Stimulated activated CD8-positive, alpha-beta memory T cell treated with anti-CD3 and anti-CD28 coated beads, Interleukin-4, amount 100 ng/mL, for 1 hour (primary cell): ENCODE data around the gene HOXB13.
"Not testable (repeated sequence)": the region's sequence is repeated elsewhere in the genome, so short reads cannot be mapped to it uniquely, and the experiment has no call there.

ENCODE experiments used
- DNase-seq, 2 donors: peaks; one replicate each; pipeline ENCODE4 v3.0.0-alpha.2; 2020; ENCODE audit warnings: low read depth in 2 of 2, low spot score in 1 of 2

Gene HOXB13

DNA sequence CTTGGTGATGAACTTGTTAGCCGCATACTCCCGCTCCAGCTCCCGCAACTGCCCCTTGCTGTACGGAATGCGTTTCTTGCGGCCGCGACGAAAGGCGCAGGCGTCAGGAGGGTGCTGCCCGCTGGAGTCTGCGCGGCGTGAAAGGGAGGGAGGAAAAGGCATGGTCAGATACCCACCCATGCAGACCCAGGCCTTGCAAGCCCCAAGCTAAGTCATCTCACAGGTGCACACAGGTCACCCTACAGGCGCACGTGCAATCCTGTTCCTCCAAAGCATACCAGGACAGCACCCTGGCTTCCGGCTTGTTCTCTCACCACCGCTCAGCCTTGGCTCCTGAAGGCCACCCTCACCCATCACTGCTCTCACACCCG, 1.6 kb downstream of the HOXB13 start:
- no peak for DNase-seq

DNA sequence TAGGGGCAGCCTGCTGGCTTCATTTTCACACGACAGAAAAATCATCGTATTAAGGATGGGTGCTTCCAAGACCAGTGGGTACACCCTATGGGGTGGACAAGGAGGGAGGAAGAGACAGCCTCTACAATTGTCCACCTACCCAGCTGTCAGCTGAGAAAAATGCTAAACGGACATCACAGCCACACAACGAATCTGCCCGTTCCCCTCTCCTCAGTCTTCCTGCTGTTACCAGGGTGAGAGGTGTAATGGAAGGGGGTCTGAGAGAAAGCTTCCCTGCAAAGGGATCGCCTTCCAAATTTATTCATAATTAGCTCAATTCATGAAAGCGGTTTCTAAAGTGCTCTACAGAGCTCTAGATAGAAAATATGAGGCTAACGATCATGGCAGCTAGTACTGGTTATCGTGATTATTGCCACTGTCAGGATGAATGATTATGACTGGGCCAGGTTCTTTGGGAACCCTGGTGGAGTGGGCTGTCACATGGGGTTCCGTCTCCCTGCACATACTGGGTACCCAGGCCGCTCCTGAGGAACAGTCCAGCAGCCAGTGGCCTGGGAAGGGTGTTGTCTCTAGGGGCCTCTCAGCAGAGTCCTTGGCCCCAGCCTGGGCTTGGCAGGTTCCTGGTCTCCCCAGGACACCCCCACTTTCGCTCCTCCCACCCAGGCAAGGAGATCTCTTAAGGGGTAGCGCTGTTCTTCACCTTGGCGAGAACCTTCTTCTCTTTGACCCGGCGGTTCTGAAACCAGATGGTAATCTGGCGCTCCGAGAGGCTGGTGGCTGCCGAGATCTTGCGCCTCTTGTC, 2.2 kb downstream of the HOXB13 start:
- no peak for DNase-seq

DNA sequence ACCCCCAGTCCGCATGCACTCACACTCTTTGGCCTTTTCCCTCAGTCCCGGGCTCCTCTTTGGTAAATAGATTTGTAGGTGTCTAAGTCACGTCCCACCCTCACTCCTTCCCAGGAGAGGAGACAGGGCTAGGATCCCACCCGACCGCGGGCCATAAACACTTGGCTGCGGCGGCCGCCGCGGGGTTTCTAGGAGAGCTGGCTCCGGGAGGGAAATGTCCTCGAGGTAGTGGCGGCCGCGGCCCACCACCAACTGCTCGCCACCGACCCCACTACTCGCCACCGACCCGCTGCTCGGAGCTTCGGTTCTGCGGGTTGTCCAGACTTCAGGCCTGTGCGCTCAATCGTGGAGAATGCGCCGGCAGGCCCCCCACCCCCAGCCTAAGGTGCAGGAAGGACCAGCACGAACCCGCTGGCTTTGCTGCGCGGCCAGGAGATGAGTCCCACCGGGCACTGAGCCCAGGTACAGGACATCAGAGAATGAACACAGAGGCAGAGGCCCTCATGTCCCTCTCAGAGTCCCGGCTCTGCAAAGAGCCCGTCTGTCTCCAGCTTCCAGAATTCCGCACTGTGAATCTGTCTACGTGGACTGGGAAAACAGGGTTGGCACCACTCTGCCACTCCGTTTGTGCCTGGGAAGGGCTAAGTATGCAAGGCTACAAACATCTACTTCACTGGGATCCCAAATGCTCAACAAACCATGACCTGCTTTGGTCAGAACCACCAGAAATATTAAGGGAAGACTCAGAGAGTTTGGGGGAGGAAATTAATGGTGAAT, 3.1 kb downstream of the HOXB13 start:
- no peak for DNase-seq

DNA sequence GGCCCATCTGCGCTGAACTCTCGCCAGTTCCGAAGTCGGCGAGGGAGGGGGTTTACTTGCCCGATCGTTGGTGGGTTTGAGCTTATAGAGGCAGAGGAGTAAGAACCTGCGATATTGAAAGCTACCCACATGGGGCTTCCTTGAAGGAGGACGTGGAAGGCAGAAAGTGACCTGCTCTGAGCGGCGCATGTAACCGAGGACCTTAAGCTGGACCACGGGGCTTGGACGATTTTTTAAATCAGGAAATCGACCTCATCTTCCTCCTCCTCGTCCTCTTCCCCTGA, 3.6 kb downstream of the HOXB13 start:
- no peak for DNase-seq

DNA sequence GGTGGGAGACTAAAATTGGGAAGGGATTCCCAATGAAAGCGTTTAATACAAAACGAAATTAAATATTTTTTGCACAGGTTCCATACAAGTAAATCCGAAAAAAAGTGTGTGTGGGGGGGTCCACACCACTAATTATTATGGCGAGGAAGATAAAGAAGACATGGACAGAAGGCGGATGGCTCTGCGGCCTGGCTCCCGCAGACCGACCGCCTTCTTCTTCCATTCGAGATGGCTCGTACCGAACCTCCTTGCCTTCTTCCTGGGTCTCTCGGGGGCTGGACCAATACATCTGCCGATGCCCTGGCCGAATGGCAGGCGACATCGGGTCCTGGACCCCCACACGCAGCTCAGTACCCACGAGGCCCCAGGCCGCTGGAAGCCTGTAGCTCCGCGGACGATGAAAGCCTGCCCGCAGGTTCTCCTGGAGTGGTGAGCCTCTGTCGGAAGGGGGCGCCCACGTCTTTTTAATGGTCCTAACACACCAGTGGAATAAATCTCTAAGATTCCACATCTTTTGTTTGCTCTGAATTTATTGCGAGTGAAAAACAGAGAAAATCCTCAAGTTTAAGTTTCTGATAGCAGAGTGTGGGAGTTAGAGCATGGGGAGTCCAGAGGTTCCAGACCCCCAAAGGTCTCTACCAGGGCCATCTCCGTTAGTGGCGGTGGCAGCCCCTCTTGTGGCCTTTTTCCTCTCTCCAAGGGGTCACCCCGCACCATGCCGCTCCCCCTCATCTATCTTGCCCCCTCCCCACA, 4.1 kb downstream of the HOXB13 start:
- peak; percentile 43 to 63 for DNase-seq

DNA sequence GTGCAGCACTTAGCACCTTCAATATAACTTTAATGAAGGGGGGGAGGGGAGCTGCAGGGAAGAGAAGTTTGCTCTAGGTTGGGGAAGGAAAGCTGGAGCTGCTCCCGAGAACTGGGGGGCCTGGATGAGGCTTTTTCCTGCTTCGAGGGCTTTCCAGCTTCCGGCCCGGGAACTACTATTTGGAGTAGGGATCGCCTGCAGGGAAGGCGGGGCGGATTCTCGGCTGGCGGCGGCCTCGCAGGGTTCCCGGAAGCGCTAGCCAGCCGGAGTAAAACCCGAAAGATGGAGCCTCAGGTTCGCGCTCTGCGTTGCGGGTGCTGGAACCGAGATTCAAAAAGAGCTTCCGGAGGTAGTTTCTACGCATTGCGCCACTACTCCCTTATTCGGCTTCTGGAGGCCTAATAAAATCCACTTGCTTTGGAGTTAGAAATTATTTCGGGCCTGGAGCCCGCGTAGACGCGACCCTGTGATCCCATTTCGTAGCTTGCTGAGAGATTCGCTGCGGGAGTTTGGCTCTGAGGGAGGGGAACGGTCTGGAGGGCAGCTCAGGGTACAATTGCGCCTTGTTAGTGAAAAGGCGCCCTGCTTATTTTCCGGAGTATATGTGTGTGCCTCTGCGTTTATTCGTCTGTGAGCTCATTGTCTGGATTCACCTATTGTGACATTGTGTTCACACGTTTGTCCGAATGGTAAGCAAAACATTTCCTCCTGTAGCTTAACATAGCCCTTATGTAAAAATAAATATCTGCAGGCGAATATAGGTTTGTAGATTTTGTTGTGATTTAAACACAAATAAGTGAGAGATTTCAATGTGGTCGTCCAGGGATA, 4.9 kb downstream of the HOXB13 start:
- no peak for DNase-seq

DNA sequence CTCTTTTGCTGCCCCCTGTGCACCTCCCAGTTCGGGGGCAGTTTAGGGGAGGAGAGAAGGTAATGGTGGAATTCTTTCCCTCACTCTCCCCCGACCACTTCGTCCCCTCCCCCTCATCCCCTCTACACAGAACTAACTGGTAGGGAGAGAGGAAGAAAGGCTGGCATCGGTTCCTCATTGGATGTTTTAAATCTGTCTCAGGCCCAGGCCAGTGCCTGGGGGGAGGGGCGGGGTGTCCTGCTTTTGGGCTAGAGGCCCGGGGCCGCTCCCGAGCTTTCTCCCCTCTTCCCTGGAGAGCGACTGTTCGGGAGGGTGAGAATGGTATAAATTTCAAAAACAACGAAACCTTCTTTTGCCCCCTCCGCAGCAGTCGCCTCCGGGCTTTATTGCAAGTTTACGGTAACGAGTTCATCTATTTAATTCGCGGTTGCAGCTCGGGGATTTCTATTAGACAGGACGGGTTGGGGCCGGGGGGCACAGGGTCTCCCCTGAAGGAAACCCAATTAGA, 5.6 kb downstream of the HOXB13 start, which contains the start of gene PRAC2:
TSS of gene PRAC2 (plus strand) at position 271 of the 508 bp plus-strand sequence. CDS start 1,226 bp downstream, outside the sequence.
- DNase-seq, result no peak

DNA sequence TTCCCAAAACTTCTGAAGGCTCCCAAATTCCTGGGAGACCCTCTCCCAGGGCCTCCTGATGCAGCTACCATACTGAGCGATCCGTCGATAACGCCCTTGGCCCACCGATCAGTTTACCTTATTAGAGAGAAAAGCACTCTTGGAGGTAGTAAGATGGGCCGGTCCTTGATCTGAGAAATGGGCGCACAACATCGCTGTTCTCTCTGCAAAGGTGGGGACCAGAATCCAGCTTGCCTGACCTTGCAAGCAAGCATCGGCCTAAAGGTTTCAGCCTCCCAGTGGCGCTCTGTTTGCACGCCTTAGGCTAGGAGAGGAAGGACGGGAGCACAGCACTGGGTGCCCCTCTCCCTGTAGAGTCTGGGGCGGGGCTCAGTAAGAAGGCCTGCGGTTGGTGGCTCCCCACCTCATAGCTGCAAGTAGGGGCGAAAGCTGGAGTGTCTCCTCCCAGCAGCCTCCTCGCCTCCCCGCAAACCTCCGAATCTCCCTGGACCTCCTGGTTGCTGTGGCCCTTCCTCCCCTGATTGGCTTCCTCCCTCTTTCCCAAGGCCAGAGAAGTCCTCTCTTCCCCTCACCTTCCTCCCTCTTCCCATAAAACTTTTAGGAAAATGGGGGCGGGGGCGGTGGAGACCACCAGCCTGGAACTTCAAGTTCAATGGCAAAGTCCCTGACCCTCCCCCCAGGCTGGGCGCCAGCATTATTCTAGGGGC, 6.2 kb downstream of the HOXB13 start, which contains the start of gene PRAC1:
TSS of gene PRAC1 (minus strand) at position 318 of the 707 bp plus-strand sequence. CDS start at position 192, 126 bp downstream.
- DNase-seq, result no peak

DNA sequence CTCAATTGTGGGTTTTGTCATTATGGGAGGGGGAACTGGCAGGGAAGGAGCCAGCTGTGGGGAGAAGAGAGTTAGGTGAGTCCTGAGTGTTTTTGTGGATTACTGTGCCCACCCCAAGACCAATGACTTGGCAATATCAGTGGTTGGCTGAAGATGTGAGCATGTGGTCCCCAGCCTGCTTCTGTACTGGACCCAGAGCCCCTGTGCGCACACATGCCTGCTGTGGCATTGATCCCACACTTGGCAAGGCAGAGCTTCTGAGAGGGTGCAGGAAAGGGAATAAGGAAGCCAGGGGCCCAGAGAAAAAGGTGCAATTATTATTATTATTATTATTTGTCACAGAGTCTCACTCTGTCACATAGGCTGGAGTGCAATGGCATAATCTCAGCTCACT, 7.5 kb downstream of the HOXB13 start:
- no peak for DNase-seq

DNA sequence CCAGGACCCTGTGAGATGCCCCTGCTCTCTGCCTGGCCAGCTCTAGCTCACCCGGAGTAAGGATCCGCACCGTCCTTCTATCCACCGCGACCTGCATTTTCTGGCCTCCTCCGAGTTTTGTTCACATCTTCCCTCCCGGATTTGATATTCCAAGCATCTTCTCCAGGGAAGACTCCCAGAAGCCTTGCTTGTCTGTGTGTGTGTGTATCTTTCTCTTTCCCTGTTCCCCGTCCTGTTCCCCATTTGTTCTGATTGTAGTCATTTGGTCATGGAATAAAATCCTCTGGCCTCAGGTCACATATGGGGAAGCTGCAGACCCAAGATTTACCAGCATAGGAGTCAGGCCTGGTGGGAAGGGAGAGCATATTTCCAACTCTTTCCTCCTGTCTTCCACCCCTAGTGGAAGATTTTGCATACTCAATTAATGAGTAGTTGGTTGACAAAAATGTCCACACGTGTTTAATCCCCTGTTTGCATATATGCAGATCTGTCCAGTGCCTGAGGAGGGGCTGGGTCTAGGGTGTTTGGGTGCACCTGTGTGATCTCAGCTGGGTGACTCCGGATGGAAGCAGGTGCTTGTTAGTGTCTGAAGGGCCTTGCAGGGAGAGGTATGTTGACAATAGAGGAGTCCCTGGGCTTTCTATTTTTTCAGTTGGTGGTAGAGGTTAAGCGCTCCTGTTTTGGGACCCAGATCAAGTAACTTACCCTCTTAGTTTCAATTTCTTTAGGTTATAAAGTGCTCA, 8.1 kb downstream of the HOXB13 start:
- DNase-seq, result no peak

DNA sequence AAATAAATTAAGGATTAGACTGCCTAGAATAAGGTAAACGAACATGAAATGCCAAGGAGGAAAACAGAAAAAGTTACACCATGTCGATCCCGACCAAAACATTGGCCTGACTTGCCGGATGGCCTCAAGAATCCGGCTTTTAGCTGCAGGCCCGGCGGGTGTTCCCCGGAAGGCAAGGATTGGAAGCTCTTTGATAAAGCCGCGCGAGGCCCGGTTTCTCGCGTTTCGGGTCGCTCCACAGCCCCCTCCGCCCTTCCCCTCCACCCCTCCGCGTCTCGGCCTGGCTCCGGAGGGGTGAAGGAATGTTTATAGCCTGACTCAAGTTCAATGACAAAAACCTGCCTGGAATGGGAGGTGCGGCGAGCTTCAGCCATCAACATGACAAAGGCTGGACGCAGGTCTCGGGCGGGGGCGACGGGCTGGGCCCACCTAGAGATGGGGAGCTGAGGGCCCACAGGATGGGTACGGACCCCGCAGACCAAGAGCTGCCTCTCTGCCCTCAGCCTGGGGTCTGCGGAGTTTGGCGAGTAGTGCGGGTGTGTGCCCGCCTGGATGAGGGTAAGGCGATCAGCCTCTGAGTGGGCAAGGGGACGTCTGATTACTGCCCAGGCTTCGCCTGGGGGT, 8.8 kb downstream of the HOXB13 start:
- DNase-seq, result no peak

DNA sequence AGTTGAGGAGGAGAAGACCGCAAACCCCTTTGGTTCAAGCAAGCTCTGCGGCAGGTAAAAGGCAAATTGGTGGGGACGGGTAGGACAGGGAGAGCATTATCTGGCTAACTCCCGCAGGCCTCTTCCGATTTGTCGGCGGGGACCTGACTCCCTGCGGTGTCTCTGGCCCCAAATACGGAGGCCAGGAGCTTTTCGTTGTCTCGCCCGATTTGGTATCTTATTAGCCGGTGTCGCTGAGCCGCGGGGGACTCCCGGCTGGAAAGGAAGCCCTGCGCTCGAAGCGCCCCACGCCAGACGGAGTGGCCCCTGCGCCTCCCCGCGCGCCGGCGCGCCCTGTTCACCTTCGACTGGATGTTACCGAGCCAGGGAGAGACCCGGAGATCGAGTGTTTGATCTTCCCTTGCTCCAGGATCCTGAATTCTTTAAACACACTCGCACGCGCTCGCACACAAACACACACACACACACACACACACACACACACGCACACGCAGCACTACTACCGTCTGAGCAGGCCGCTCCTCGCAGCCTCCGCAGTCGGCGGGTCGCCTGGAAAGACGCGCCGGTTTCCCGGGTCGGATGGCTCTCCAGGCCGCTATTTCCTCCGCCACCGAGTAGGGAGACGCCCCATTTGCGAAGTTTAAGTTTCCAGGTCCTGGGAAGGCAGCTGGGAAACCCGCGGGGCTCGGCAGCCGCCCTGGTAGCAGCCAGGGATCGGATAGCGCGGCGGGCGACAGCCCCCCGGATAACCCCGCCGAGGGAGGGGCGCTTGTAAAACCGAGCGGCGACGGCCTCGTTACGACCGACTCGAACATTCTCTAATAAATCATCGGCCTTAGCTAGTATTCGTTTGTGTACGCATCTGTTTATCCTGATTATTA, 9.5 kb downstream of the HOXB13 start:
- DNase-seq, result no peak

DNA sequence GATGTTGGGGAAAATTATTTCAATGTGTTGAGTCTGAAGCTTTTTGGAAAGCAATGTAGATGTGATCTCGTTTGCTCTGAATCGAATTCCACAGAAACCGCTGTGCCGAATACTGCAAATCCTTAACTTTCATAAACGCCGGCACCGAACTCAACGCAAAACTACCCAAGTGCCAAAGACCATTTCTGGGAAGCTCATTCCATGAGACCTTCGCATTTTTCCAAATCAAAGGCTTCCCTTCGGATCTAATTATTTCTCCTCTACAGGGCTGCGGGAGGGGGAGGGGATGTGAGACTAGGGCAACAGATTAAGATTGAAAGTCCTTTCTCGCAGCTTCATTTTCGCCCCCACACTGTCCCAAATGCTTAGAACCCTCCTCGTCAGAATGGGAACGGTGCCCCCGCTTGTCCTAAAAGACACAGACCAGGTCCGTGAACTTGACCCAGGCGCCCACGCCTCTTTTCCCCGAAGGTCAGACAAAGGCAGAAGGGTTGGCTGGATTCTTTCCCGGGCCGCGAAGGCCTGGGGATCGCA, 10.3 kb downstream of the HOXB13 start:
- DNase-seq, result no peak

DNA sequence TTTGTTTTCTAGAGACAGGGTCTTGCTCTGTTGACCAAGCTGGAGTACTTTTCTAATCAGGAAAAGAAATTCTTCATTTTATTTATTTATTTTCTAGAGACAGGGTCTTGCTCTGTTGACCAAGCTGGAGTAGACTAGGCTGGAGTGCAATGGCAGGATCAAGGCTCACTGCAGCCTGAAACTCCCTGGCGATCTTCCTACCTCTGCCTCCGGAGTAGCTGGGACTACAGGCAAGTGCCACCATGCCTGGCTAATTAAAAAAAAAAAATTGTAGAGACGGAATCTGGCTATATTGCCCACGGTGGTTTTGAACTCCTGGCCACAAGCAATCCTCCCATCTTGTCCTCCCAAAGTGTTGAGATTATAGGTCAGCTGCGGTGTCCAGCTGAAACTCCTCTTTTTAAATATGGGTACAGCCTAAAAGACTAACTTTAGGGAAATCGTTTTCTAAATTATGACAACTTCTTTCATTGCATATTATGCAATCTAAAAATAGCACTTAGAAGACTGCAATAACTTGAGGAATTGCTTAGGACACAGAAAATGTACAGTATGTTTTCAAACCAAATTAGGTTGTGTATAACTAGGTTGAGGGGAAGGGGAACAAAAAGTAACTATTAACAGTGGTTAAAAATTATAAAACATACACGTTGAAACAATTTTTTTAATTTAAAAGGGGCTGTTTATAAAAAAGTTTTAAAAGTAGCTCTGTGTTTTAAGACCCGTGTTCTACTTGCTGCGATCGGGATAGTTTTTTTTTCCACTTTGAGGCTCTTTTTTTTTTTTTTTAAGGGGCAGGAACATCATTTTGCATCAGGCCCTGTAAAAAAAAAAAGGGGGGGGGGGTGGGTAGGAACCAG, 11.0 kb downstream of the HOXB13 start:
- no peak for DNase-seq

DNA sequence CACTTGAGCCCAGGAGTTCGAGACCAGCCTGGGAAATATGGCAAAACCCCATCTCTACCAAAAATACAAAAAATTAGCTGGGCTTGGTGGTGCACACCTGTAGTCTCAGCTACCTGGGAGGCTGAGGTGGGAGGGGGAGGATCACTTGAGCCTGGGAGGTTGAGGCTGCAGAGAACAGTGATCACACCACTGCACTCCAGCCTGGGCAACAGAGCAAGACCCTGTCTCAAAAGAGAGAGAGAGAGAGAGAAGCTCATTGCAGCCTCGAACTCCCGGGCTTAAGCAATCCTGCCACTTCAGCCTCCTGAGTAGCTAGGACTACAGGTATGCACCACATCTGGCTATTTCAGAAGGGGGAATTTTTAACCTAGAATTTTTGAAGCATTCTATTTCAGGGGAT, 12.0 kb downstream of the HOXB13 start:
- not testable (repeated sequence) for DNase-seq

DNA sequence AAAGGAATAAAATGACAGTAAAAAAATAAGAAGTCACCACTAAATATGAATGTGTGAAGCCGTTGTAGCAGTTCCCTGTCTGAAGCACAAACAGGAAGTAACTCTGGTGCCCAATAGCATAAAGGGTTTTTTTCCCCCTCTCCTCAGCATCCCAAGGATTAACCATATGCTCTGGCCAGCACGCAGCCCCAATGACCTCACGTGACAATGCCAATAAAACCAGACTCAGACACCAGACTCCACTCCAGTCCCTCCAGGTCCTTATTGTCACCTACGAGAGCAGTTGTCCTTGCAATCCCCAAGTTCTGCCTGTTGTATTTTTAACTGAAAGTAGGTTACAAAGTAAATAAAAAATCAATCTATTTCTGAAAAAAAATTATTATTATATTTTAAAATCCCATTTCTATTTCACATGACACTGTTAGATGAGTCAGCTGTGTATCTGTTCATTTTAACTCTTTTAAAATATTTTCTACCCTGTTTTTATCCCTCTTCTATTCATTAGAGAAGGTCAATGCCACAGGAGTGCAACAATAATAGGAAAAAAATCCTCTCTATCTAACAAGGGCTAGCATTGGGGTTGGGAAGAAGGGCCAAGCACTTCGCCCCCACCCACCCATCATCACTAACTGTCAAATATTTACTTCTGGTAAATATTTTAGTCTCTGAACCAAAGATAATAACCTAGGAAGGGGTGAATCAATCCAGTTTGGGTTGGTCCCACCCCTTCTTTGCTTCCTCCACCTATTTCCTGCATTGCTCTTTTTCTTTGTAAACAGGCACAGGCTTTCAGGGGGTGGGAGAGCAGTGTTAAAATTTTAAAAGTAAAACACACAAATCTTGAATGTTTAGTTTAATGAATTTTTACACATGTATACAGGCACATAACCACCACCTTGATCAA, 12.8 kb downstream of the HOXB13 start:
- DNase-seq, result no peak
